HUES48 (cell line): ENCODE measurements around the gene IKZF4.
"Not testable (repeated sequence)": the region's sequence is repeated elsewhere in the genome, so short reads cannot be mapped to it uniquely, and the experiment has no call there.

Experiments
- H3K27ac ChIP-seq: one replicate; pipeline ENCODE4 v1.7.0; 2013; ENCODE audit warnings: low read depth, low read length, inconsistent platforms
- H3K27me3 ChIP-seq: 2 replicates; pipeline ENCODE4 v1.6.1; 2013; ENCODE audit warnings: mild to moderate bottlenecking, low read length; ENCODE audit not compliant: control insufficient read depth, insufficient read depth
- H3K36me3 ChIP-seq: 2 replicates; pipeline ENCODE4 v1.6.1; 2013; ENCODE audit warnings: low read length; ENCODE audit not compliant: control insufficient read depth, insufficient read depth
- H3K4me1 ChIP-seq: 2 replicates; pipeline ENCODE4 v1.6.1; 2013; ENCODE audit warnings: mild to moderate bottlenecking, low read length; ENCODE audit not compliant: control insufficient read depth, insufficient read depth
- H3K4me3 ChIP-seq: 2 replicates; pipeline ENCODE4 v1.5.1; 2013; ENCODE audit warnings: mild to moderate bottlenecking, low read depth, low read length
- H3K9ac ChIP-seq: 2 replicates; pipeline ENCODE4 v1.6.1; 2013; ENCODE audit warnings: mild to moderate bottlenecking, low read depth, low read length, moderate library complexity
- H3K9me3 ChIP-seq: 2 replicates; pipeline ENCODE4 v1.6.1; 2013; ENCODE audit warnings: low read length; ENCODE audit not compliant: control insufficient read depth, insufficient read depth

IKZF4 gene

GRCh38 chr12:55999999-56000540, 20.8 kb upstream of the IKZF4 start:
- H3K9me3 ChIP-seq, H3K27me3 ChIP-seq, H3K9ac ChIP-seq, H3K4me3 ChIP-seq, H3K4me1 ChIP-seq, H3K27ac ChIP-seq: not testable (repeated sequence)
- H3K36me3 ChIP-seq = peaks cover 33% of the 10 kb centered on the region

GRCh38 chr12:56001487-56002100, 19.2 kb upstream of the IKZF4 start:
- Histone ChIP-seq H3K27ac (no peak overlapping the region), H3K4me1 (no peaks in the 10 kb centered on the region), H3K9ac (no peak overlapping the region), H3K9me3 (no peaks in the 10 kb centered on the region), H3K27me3 (no peaks in the 10 kb centered on the region), H3K36me3 (peaks cover 30% of the 10 kb centered on the region), H3K4me3 (no peak overlapping the region)

- H3K4me1 ChIP-seq, H3K4me3 ChIP-seq, H3K9me3 ChIP-seq, H3K27ac ChIP-seq, H3K27me3 ChIP-seq, H3K9ac ChIP-seq: not testable (repeated sequence)
- peaks cover 30% of the 10 kb centered on the region for H3K36me3 ChIP-seq
Measured at GRCh38 chr12:56003376-56003775, 17.5 kb upstream of the IKZF4 start.

GRCh38 chr12:56004211-56004610, 16.6 kb upstream of the IKZF4 start:
- H3K9ac ChIP-seq = no peak overlapping the region
- peaks cover 4% of the 10 kb centered on the region; the same call in 1 of the 2 replicates for H3K4me1 ChIP-seq
- H3K9me3 ChIP-seq = no peaks in the 10 kb centered on the region
- H3K27me3 ChIP-seq = no peaks in the 10 kb centered on the region
- H3K4me3 ChIP-seq = no peak overlapping the region
- peaks cover 30% of the 10 kb centered on the region for H3K36me3 ChIP-seq
- no peak overlapping the region for H3K27ac ChIP-seq

- peak overlapping the region; percentile 94 for H3K27ac ChIP-seq
- H3K4me1 ChIP-seq = peaks cover 4% of the 10 kb centered on the region; the same call in 1 of the 2 replicates
- no peaks in the 10 kb centered on the region for H3K27me3 ChIP-seq
- peak overlapping the region; percentile 95 for H3K4me3 ChIP-seq
- peaks cover 25% of the 10 kb centered on the region for H3K36me3 ChIP-seq
- H3K9ac ChIP-seq = peak overlapping the region; percentile 68
- no peaks in the 10 kb centered on the region for H3K9me3 ChIP-seq
Measured at GRCh38 chr12:56007564-56008559, 13.0 kb upstream of the IKZF4 start.

GRCh38 chr12:56010111-56010570, 10.7 kb upstream of the IKZF4 start:
- no peaks in the 10 kb centered on the region for H3K27me3 ChIP-seq
- no peak overlapping the region for H3K27ac ChIP-seq
- no peak overlapping the region for H3K9ac ChIP-seq
- peaks cover 4% of the 10 kb centered on the region; the same call in 1 of the 2 replicates for H3K4me1 ChIP-seq
- H3K36me3 ChIP-seq = peaks cover 5% of the 10 kb centered on the region; the same call in 1 of the 2 replicates
- H3K9me3 ChIP-seq = no peaks in the 10 kb centered on the region
- no peak overlapping the region for H3K4me3 ChIP-seq

- Histone ChIP-seq H3K4me1 (peaks cover 4% of the 10 kb centered on the region; the same call in 1 of the 2 replicates), H3K9ac (no peak overlapping the region), H3K36me3 (peaks cover 5% of the 10 kb centered on the region; the same call in 1 of the 2 replicates), H3K27me3 (no peaks in the 10 kb centered on the region), H3K4me3 (no peak overlapping the region), H3K9me3 (no peaks in the 10 kb centered on the region), H3K27ac (no peak overlapping the region)
Measured at GRCh38 chr12:56011509-56012090, 9.2 kb upstream of the IKZF4 start.

- Histone ChIP-seq H3K4me1 (no peaks in the 10 kb centered on the region), H3K27me3 (no peaks in the 10 kb centered on the region), H3K27ac (no peak overlapping the region), H3K4me3 (no peak overlapping the region), H3K9ac (no peak overlapping the region), H3K9me3 (no peaks in the 10 kb centered on the region), H3K36me3 (peaks cover 9% of the 10 kb centered on the region; the same call in 1 of the 2 replicates)
Measured at GRCh38 chr12:56013482-56013881, 7.4 kb upstream of the IKZF4 start.

- no peaks in the 10 kb centered on the region for H3K9me3 ChIP-seq
- peaks cover 10% of the 10 kb centered on the region; the same call in 1 of the 2 replicates for H3K36me3 ChIP-seq
- H3K27me3 ChIP-seq = no peaks in the 10 kb centered on the region
- no peaks in the 10 kb centered on the region for H3K4me1 ChIP-seq
- H3K4me3 ChIP-seq = no peak overlapping the region
- H3K27ac ChIP-seq = no peak overlapping the region
- H3K9ac ChIP-seq = no peak overlapping the region
Measured at GRCh38 chr12:56014205-56014604, 6.6 kb upstream of the IKZF4 start.

- H3K4me1 ChIP-seq = peaks cover 20% of the 10 kb centered on the region
Measured at GRCh38 chr12:56017181-56017580, 3.7 kb upstream of the IKZF4 start.

More at GRCh38 chr12:56017181-56017580, 3.7 kb upstream of the IKZF4 start:
- Histone ChIP-seq H3K9ac (no peak overlapping the region), H3K4me3 (no peak overlapping the region), H3K36me3 (peaks cover 6% of the 10 kb centered on the region; the same call in 1 of the 2 replicates), H3K27ac (no peak overlapping the region), H3K9me3 (no peaks in the 10 kb centered on the region), H3K27me3 (no peaks in the 10 kb centered on the region)
